Esophagus squamous epithelium (tissue), 4 donors: ENCODE measurements around the gene CDH13.

Experiments
- POLR2A ChIP-seq, 4 donors: fragments of 450-650 bp; IDR thresholded peaks; one replicate each; pipeline ENCODE4 v1.6.1; 2017; ENCODE audit warnings: antibody characterized with exemption in 4 of 4, mild to moderate bottlenecking in 4 of 4, moderate library complexity in 3 of 4
- TF ChIP-seq, protein P1 (sequence below), 6 experiments: fragments of 450-650 bp in 4 of 6; fragments of 200-600 bp in 2 of 6; sonication (generic) in 2 of 6; IDR thresholded peaks; one replicate each; pipeline ENCODE4 v1.5.1; 2016 to 2019; ENCODE audit warnings: antibody characterized with exemption in 6 of 6, mild to moderate bottlenecking in 4 of 6, moderate library complexity in 4 of 6

DNA sequence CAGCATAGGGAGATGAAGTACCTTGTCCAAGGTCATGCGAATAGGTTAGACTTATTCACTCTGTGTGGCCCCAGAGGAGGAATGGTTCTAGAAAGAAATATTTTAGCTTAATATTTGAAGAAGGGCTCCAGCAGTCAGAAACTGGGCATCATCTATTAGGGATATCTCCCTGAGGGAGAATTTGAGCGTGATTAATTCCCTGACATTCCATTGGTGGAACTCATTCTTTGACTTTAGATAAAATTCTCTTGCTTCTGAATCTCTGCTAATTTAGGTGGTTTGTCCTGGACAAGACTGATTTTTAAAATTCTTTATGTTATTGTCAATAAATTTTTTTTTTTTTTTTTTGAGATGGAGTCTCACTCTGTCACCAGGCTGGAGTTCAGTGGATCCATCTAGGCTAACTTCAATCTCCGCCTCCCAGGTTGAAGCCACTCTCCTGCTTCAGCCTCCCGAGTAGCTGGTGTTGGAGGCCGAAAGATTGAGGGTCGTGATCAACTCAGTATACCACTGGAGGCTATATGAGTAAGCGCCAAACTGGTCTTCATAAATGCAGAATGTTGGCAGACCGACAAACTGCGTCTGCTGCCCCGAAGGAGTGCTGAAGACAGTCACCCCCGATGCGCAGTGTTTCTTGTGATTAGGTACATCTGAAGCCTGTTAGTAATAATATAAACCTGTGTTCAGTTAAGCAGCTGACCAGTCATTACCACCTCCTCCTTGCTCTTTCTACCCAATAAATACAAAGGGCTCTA lies 913.1 kb downstream of the CDH13 start:
- TF ChIP-seq, protein P1, sequence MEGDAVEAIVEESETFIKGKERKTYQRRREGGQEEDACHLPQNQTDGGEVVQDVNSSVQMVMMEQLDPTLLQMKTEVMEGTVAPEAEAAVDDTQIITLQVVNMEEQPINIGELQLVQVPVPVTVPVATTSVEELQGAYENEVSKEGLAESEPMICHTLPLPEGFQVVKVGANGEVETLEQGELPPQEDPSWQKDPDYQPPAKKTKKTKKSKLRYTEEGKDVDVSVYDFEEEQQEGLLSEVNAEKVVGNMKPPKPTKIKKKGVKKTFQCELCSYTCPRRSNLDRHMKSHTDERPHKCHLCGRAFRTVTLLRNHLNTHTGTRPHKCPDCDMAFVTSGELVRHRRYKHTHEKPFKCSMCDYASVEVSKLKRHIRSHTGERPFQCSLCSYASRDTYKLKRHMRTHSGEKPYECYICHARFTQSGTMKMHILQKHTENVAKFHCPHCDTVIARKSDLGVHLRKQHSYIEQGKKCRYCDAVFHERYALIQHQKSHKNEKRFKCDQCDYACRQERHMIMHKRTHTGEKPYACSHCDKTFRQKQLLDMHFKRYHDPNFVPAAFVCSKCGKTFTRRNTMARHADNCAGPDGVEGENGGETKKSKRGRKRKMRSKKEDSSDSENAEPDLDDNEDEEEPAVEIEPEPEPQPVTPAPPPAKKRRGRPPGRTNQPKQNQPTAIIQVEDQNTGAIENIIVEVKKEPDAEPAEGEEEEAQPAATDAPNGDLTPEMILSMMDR (IDR thresholded peaks at IDR 0.05) = no peak
- TF ChIP-seq POLR2A (IDR thresholded peaks at IDR 0.05) = no peak
